HG02642 (cell line): ENCODE results near the gene APOA1.
"Not testable (repeated sequence)": the region's sequence is repeated elsewhere in the genome, so short reads cannot be mapped to it uniquely, and the experiment has no call there.

Source experiments
- ATAC-seq: cut with Tn5 transposase; IDR thresholded peaks from one replicate; pipeline ENCODE4 v1.9.1; 2021; ENCODE audit warnings: mild to moderate bottlenecking; ENCODE audit not compliant: unreplicated experiment, poor library complexity

Gene APOA1

GRCh38 chr11:116822575-116822974, 14.8 kb downstream of the APOA1 start:
- ATAC-seq: no peak

- no peak for ATAC-seq
These were observed 16.1 kb downstream of the APOA1 start for GRCh38 chr11:116821050-116821918.

DNA sequence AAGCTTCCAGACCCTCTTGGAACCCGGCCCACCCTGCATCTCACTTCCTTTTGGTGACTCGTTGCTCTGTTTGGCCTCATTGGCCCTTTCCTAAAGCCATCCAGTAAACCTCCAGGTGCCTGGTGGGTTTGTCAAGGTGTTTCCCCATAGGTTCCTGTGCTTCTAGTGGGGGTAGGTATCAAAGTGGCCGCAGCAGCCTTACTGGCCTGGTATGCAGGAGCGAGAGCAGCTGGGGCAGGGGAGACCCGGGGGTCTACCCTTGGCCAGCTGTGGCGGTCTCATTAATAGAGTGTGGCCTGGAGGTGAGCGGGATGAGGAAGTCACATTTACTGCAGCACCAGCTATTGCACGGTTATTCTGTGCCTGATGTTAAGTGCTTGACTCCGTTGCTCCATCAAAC, 18.4 kb downstream of the APOA1 start:
- ATAC-seq: no peak

GRCh38 chr11:116814502-116814901, 22.9 kb downstream of the APOA1 start:
- ATAC-seq: no peak

DNA sequence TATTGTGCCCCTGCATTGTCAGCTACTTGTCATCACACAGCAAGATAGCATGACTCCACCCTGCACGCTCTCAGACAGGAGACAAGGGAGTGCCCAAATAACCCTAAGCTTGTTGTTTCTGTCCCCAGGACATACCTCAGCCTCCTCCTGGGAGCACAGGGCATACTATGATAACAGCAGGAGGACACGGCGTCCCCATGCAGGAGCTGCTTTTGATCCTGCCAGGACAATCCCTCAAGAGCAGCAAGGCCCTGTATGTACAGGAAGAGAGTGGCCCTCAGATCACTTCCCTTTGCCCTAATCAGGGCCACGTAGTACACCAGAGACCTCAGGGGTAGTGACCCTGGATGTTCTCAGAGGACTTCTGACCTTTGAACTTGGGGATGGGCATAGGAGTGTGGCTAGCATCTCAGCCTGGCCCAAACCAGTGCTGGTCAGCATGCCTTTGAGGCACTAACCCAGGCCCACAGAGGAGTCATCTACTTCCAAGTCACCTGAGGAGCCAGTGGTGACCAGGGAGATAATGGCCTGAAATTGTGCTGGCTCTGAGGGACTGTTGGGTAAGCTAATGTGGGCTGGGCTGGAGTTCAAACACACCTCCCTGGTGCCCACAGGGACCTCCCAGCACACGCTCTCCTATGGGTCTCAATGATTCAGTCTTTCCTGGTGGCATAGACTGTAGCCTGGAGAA, 23.5 kb downstream of the APOA1 start:
- ATAC-seq: no peak

DNA sequence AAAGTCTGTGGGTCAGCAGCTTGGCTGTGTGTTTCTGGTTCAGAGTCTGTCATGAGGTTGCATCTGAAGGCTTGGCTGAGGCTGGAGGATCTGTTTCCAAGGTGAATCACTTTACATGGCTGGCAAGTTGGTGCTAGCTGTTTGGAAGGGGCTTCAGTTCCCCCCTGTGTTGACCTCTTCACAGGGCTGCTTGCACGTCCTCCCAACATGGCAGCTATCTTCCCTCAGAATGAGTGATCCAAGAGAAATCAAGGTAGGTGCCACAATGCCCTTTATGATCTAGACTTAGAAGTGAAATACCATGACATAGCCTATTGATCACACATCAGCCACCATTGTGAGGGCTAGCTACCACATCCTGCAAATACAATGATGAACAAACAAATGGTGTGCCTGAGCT, 24.3 kb downstream of the APOA1 start:
- ATAC-seq: no peak

- ATAC-seq: no peak
These were observed 25.3 kb downstream of the APOA1 start for GRCh38 chr11:116812109-116812508.

- no peak for ATAC-seq
These were observed 26.2 kb downstream of the APOA1 start for GRCh38 chr11:116811194-116811593.

- ATAC-seq: no peak
These were observed 28.9 kb downstream of the APOA1 start for GRCh38 chr11:116808262-116809175.

DNA sequence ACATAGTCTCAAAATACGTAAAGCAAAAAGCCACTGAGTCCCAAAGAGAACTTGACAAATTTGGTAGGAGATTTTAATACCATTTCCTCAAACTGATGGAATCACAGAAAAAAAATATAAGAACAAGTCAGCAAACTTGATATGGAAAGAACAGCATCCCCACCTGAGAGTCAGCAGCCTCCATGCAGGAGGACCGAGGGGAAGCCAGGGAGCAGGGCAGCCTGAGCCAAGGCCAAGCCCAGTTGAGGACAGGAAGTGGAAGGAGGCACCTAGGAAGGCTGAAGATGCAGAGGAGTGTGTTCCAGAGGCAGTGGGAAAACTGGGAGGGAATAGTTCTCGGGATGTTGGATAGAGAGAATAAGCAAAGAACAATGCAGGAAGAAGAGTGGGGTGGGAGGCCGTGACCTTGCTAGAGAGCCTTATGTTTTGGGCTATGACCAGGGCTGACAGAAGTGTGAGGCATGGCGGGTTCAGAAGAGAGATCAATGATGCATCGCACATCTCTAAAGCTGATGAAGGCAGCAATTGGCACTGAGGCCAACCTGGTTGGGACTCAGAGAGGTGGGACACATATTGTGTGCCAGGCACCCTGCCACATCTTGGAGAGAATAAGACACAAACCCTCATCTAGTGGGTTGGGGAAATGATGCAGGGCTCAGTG, 29.7 kb downstream of the APOA1 start:
- ATAC-seq: no peak

- no peak for ATAC-seq
These were observed 33.4 kb downstream of the APOA1 start for GRCh38 chr11:116804001-116804400.

DNA sequence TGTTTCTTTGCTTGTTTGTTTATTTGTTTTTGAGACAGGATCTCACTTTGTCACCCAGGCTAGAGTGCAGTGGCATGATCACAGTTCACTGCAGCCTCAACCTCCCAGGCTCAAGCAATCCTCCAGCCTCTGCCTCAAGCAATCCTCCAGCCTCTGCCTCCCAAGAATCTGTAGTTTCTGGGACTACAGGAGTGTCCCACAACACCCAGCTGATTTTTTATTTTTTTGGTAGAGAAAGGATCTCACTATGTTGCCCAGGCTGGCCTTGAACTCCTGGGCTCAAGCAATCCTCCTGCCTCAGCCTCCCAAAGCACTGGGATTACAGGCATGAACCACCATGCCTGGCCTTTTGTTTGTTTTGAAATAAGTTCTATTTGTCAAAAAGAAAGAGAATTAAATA, 35.8 kb downstream of the APOA1 start:
- not testable (repeated sequence) for ATAC-seq

DNA sequence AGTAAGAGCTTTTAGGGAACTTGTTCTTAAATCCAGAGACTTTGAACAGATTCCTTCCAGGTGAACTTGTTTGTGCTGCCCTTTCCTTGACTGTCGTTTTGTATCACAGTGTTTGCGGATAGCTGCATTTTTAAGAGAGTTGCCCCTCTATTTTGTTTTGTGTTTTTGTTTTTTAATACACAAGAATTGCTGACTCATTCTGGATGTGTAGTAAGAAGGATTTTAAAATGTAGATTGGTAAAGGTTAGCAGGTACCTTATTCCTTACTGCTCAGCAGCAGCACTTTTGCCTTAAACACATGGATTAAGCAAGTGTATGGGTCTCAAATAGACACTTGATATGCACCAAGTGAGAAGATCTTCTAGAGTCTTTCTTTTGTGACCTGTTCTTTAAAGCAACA, 36.8 kb downstream of the APOA1 start:
- no peak for ATAC-seq

GRCh38 chr11:116798368-116798767, 39.1 kb downstream of the APOA1 start:
- no peak for ATAC-seq

GRCh38 chr11:116797816-116798215, 39.6 kb downstream of the APOA1 start:
- no peak for ATAC-seq

DNA sequence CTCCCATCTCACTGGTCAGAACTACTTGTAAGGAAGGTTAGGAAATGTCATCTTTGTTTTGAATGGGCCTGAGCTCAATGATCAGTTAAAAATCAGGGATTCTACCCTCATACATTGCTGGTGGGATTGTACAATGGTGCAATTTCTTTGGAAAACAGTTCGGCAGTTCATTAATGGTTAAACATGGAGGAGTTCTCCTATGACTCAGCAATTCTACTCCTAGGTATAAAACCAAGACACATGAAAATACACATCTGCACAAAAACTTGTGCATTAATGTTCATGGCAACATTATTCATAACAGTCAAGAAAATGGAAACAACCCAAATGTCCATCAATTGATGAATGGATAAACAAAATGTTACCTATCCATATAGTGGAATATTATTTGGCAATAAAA, 40.9 kb downstream of the APOA1 start:
- ATAC-seq: no peak

- no peak for ATAC-seq
These were observed 42.6 kb downstream of the APOA1 start for GRCh38 chr11:116794851-116795250.

DNA sequence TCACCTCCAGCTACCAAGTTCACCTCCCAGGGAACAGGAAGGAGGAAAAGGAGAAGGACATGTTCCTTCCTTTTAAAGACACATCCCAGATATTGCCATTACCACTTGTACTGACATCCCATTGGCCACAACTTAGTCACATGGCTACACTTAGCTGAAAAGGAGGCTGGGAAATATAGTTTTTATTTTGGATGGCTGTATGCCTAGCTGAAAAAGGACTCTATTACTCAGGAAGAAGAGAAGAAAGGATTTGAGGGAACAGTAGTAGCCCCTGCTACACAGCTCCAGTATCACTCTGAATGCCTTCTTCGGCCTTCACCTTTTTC, 43.7 kb downstream of the APOA1 start:
- ATAC-seq: no peak

- no peak for ATAC-seq
These were observed 44.3 kb downstream of the APOA1 start for GRCh38 chr11:116792869-116793771.
